HepG2 (cell line): ENCODE measurements around the gene PDIA6. TPM values are rescaled to one million over a fixed set of nuclear protein-coding genes. Genes with fewer than 3 reads are reported as not detected.

Experiments used
- ATAC-seq: fragments of 200-7000 bp; cut with Tn5 transposase; 3 replicates; pipeline ENCODE4 v1.9.1; 2020; ENCODE audit warnings: mild to moderate bottlenecking, moderate library complexity
- BruUV-seq: library from RNA; stranded (reverse); fragments of 400-500 nt; replicated peaks from 2 replicates; lab custom pipeline; 2021; lab: Mats Ljungman, UMichigan
- CTCF ChIA-PET: fragments of 300-600 bp; formaldehyde crosslinking; extraction: SDS; loops from one replicate; lab custom pipeline; 2021; ENCODE audit warnings: low total read pairs, inconsistent platforms, low intra/inter-chr PET ratio; lab: Yijun Ruan, JAX
- POLR2A ChIA-PET: fragments of 350-600 bp; sonication (Branson Sonifier 250); formaldehyde crosslinking; loops from one replicate; lab custom pipeline; 2020; ENCODE audit warnings: antibody characterized with exemption, inconsistent platforms; lab: Yijun Ruan, JAX
- DNase-seq: peaks from one replicate; pipeline ENCODE4 v3.0.0-alpha.2; 2015; ENCODE audit warnings: low spot score
- FAIRE-seq: peaks from 3 replicates; lab custom pipeline; 2011; peaks lifted over from hg19 to GRCh38; lab: Jason Lieb, UNC
- H2AFZ ChIP-seq: one replicate; pipeline ENCODE4 v1.6.1; 2011; ENCODE audit warnings: low read length, inconsistent platforms
- H3K27ac ChIP-seq: fragments of 300-600 bp; 3 replicates; pipeline ENCODE4 v1.8.0; 2011; ENCODE audit warnings: mixed run types, mild to moderate bottlenecking, mixed read lengths, low read length, inconsistent platforms; ENCODE audit not compliant: insufficient read depth; ENCODE audit errors: extremely low read length
- H3K27me3 ChIP-seq, 2 experiments: fragments of 200-600 bp in 1 of 2; 2 replicates in 1 of 2; 3 replicates in 1 of 2; pipeline versions ENCODE4 v1.6.0 to v1.8.0; 2011; ENCODE audit warnings: low read length in 2 of 2, mild to moderate bottlenecking in 2 of 2, moderate library complexity in 2 of 2, inconsistent platforms in 1 of 2; ENCODE audit not compliant: insufficient read depth in 2 of 2, control insufficient read depth in 1 of 2
- H3K36me3 ChIP-seq, 2 experiments: fragments of 200-600 bp in 1 of 2; replicated peaks in 1 of 2; 2 replicates in 1 of 2; 3 replicates in 1 of 2; pipeline versions ENCODE4 v1.5.1 to v1.8.0; 2011; ENCODE audit warnings: low read length in 2 of 2, inconsistent platforms in 1 of 2; ENCODE audit not compliant: insufficient read depth in 2 of 2, control insufficient read depth in 1 of 2
- H3K4me1 ChIP-seq: 2 replicates; pipeline ENCODE4 v1.5.1; 2012; ENCODE audit warnings: low read length, inconsistent platforms; ENCODE audit not compliant: insufficient read depth
- H3K4me2 ChIP-seq: 2 replicates; pipeline ENCODE4 v1.6.0; 2011; ENCODE audit warnings: low read depth, low read length, inconsistent platforms
- H3K4me3 ChIP-seq, 3 experiments: fragments of 200-600 bp in 1 of 3; sonication (generic), shearing (Covaris generic) in 1 of 3; replicated peaks in 1 of 3; 2 replicates each; pipeline ENCODE4 v1.5.1; 2011 to 2016; ENCODE audit warnings: low read length in 3 of 3, inconsistent platforms in 2 of 3, low read depth in 2 of 3, mild to moderate bottlenecking in 2 of 3, control low read depth in 1 of 3, mixed read lengths in 1 of 3; ENCODE audit not compliant: insufficient read depth in 1 of 3
- H3K79me2 ChIP-seq: one replicate; pipeline ENCODE4 v1.6.1; 2011; ENCODE audit warnings: low read length, inconsistent platforms; ENCODE audit not compliant: insufficient read depth
- H3K9ac ChIP-seq: 2 replicates; pipeline ENCODE4 v1.6.0; 2011; ENCODE audit warnings: mild to moderate bottlenecking, low read depth, low read length, inconsistent platforms; ENCODE audit not compliant: insufficient read depth
- H3K9me3 ChIP-seq: 2 replicates; pipeline ENCODE4 v1.5.1; 2012; ENCODE audit warnings: mild to moderate bottlenecking, low read length
- H4K20me1 ChIP-seq: 2 replicates; pipeline ENCODE4 v1.6.0; 2011; ENCODE audit warnings: inconsistent platforms, mild to moderate bottlenecking, low read length, moderate library complexity; ENCODE audit not compliant: insufficient read depth
- ARID3A ChIP-seq: IDR thresholded peaks from 2 replicates; pipeline ENCODE4 v1.6.1; 2012; ENCODE audit warnings: low read depth, low read length, improper control_type of control experiment
- BRCA1 ChIP-seq: sonication (generic); formaldehyde crosslinking; IDR thresholded peaks from 2 replicates; pipeline ENCODE4 v1.4.0; 2020; ENCODE audit warnings: missing genetic modification reagents
- FOXJ3 ChIP-seq: sonication (generic); formaldehyde crosslinking; IDR thresholded peaks from 2 replicates; pipeline ENCODE4 v1.4.0; 2020; ENCODE audit warnings: missing genetic modification reagents, mild to moderate bottlenecking, borderline replicate concordance
- GATA4 ChIP-seq: sonication (generic); IDR thresholded peaks from 2 replicates; pipeline ENCODE4 v1.6.1; 2016; ENCODE audit warnings: antibody characterized with exemption, low read depth, borderline replicate concordance
- IRF2 ChIP-seq: IDR thresholded peaks from 2 replicates; pipeline ENCODE4 v1.6.1; 2018; ENCODE audit warnings: missing genetic modification reagents, missing compliant biosample characterization
- MTF2 ChIP-seq: sonication (generic); formaldehyde crosslinking; IDR thresholded peaks from 2 replicates; pipeline ENCODE4 v1.5.0; 2020; ENCODE audit warnings: missing genetic modification reagents, borderline replicate concordance
- MXD3 ChIP-seq: IDR thresholded peaks from 2 replicates; pipeline ENCODE4 v1.6.1; 2016; ENCODE audit warnings: mild to moderate bottlenecking, missing biosample characterization, missing genetic modification reagents
- NONO ChIP-seq, 2 experiments: fragments of 450-650 bp in 1 of 2; sonication (generic) in 1 of 2; formaldehyde crosslinking in 1 of 2; IDR thresholded peaks in 1 of 2; conservative IDR thresholded peaks in 1 of 2; 2 replicates each; pipeline versions ENCODE4 v1.6.1 to v1.8.0; 2017 to 2022; ENCODE audit warnings: mild to moderate bottlenecking in 1 of 2, missing genetic modification reagents in 1 of 2, moderate library complexity in 1 of 2
- SIN3B ChIP-seq: fragments of 150-350 bp; IDR thresholded peaks from 2 replicates; pipeline ENCODE4 v1.6.1; 2014; ENCODE audit warnings: low read length
- WIZ ChIP-seq: sonication (generic); formaldehyde crosslinking; IDR thresholded peaks from 2 replicates; pipeline ENCODE4 v1.5.1; 2020; ENCODE audit warnings: mild to moderate bottlenecking, missing genetic modification reagents
- ZBTB8A ChIP-seq: sonication (generic); formaldehyde crosslinking; IDR thresholded peaks from 2 replicates; pipeline ENCODE4 v1.4.0; 2020; ENCODE audit warnings: mild to moderate bottlenecking, low read depth, missing genetic modification reagents, borderline replicate concordance
- ZNF776 ChIP-seq: sonication (generic); formaldehyde crosslinking; IDR thresholded peaks from 2 replicates; pipeline ENCODE4 v1.4.0; 2020; ENCODE audit warnings: mild to moderate bottlenecking, missing genetic modification reagents
- WGBS: methylation state at CpG from one replicate; pipeline ENCODE4 v1.1.6; 2017; ENCODE audit warnings: low lambda C conversion rate; 5-methylcytosine and 5-hydroxymethylcytosine counted together
- in situ Hi-C: cut with HindIII; loops from 2 replicates; pipeline ENCODE4 v1.10.0; 2017; ENCODE audit warnings: low pct_unique_long_range_greater_than_20kb; ENCODE audit not compliant: extremely low pct_ligation_motif_present
- intact Hi-C: fragments of 100-400 bp; cut with micrococcal nuclease; formaldehyde crosslinking; loops from one replicate; pipeline ENCODE4 v1.10.0; 2022; ENCODE audit not compliant: unreplicated experiment
- polyA plus RNA-seq, 8 experiments: library from polyadenylated mRNA; depleted of rRNA in 3 of 8; stranded (reverse) in 7 of 8; unstranded in 1 of 8; fragments of >200 nt; fragmentation: Illumina TruSeq in 4 of 8; extraction: Trizol in 4 of 8; gene quantifications; 2 replicates each; pipeline versions ENCODE4 v1.2.1 to v1.2.3, GENCODE V29; 2011 to 2016; ENCODE audit warnings: low read depth in 4 of 8, missing spikeins in 1 of 8, mixed read lengths in 1 of 8; ENCODE audit not compliant: insufficient read depth in 1 of 8
- total RNA-seq, 5 experiments: library from RNA; depleted of rRNA; stranded (reverse); fragments of >200 nt; fragmentation: Illumina TruSeq; extraction: Trizol; gene quantifications; 2 replicates each; pipeline ENCODE4 v1.2.3, GENCODE V29; 2016; ENCODE audit warnings: low read depth in 1 of 5

Gene PDIA6
- total and polyA plus RNA-seq, 2 of the 13 experiments (the other 11 are each of a cell fraction or from before 2014, with no cell fraction given) = 586 to 642 TPM

DNA sequence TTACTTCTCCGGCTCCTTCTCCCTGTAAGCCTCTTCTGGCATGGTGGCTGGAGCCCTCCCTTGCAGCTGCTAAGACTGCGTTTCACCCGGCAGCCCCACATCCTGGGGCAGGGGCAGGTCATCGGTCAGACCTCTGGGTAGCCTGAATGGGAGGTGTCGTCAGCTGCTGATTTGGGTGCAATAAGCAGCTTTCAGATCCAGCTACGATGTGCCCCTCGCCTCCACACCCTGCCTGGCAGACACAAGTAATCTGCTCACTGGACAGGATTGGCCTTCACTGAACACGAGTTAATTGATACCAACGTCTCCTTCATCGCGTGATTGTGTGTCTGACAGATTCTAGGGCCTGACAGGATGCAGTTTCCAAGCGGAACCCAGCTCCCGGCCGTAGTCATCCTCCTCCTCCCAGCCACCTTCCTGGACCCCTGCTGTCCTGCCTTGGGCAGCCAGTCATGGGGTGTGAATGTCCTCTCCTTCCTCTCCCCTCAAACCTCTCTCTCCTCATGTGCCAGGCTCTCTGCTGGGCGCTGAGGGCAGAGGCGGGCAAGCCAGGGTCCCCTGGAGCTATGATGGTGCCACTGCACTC, 18.9 kb upstream of the PDIA6 start:
- intact Hi-C loops = no loop called here
- Histone ChIP-seq H3K4me3 (no peak overlapping the region), H4K20me1 (no peaks in the 10 kb centered on the region), H3K4me1 (no peaks in the 10 kb centered on the region), H3K27me3 (peaks cover 19 to 74% of the 10 kb centered on the region in 2 experiments), H3K36me3 (no peaks in the 10 kb centered on the region), H3K4me2 (no peak overlapping the region), H3K27ac (no peak overlapping the region), H3K9ac (no peak overlapping the region), H2AFZ (no peak overlapping the region), H3K79me2 (no peaks in the 10 kb centered on the region), H3K9me3 (no peaks in the 10 kb centered on the region)
- no peak for TF ChIP-seq IRF2 (CRISPR knock-in tag)
- TF ChIP-seq ZNF776 (CRISPR knock-in tag) = no peak
- no peak for TF ChIP-seq GATA4
- no peak for TF ChIP-seq BRCA1 (CRISPR knock-in tag)
- TF ChIP-seq MTF2 (CRISPR knock-in tag) = no peak
- TF ChIP-seq MXD3 (CRISPR knock-in tag) = no peak
- TF ChIP-seq ARID3A = no peak
- TF ChIP-seq ZBTB8A (CRISPR knock-in tag) = no peak
- no peak for TF ChIP-seq NONO (IDR thresholded peaks at IDR 0.05)
- no peak for TF ChIP-seq NONO (CRISPR knock-in tag; conservative IDR thresholded peaks at IDR 0.05)
- TF ChIP-seq FOXJ3 (CRISPR knock-in tag) = no peak
- no peak for TF ChIP-seq WIZ
- no peak for TF ChIP-seq SIN3B
- FAIRE-seq (no peak), ATAC-seq (no peak), DNase-seq (no peak)
- ChIA-PET CTCF (interaction anchor here (0.6 to 5.6 kb wide), 5 partner anchors 13 to 293 kb away, joined by 3 to 66 read pairs (median 7); no protein-coding TSS in a partner anchor), POLR2A (no interaction called here)
- in situ Hi-C loops = no loop called here
- BruUV-seq = no TSS peak
- WGBS = 38% methylated on average over 14 of the region's 16 CpGs
